Measurements from ENCODE around the gene MBNL1.
"Not testable (repeated sequence)": the region's sequence is repeated elsewhere in the genome, so short reads cannot be mapped to it uniquely, and the experiment has no call there.

The MBNL1 gene

DNA sequence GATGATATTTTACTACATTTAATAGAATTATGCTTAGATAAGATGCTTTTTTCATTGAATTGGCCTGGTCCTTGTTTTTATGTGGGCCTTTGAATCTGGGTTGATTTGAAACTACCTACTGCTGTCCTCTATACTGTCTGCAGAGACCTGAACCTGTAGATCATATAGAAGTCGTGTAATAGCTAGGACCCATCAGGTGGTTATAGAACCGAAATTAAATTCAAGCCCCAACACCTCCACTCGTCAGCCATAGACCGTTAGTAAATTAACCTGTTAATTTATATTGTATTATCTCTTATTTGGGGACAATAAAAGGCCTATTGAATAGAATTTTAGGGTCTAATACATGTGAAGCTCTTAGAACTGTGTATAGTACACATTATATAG is 108.4 kb downstream of the MBNL1 start:
- DNase-seq (ENCODE audit: low read depth), result no peak

GRCh38 chr3:152379415-152380042 is 110.8 kb downstream of the MBNL1 start:
- no peak for DNase-seq (ENCODE audit: low read depth)

GRCh38 chr3:152380043-152380442 is 111.3 kb downstream of the MBNL1 start:
- no peak for DNase-seq (ENCODE audit: low read depth)

GRCh38 chr3:152381881-152382295 is 113.2 kb downstream of the MBNL1 start:
- no peak for DNase-seq (ENCODE audit: low read depth)

DNA sequence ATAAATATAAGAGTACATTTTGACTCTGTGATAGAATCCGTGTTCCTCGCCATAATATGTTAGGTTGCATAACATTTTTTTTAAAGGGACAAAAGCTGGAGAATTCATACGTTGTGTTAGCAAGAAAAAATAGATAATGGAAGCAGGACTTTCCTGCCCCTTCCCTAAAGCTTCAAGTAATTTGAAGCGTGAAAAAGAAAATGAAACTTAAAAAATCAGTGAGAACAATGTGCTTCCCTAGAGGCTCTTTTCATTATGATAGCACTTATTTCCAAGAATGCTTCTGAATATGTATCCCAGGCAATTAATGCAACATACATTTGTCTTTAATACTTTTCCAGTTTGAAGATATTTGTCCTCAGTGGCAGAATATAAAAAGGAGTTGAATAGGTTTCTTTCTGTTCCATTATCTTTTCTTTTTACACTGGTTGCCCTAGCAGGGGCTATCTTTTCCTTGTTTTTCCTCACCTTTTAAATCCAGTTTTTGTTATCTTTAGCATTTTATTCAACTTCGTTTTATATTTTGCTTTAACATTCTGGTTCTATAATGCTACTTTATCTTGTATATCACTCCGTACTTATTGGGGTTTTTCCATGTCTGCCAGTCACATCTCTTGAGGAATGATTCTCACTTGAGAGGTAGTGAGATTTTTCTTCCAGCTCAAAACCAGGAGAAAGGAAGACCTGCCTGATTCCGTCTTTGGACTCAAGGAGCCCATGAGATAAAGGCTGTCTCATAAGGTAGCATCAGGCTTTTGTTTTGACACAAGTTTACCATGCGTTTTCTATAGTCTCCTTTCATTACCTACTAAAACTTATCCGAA is 113.8 kb downstream of the MBNL1 start:
- no peak for DNase-seq (ENCODE audit: low read depth)

GRCh38 chr3:152383136-152383606 is 114.4 kb downstream of the MBNL1 start:
- DNase-seq (ENCODE audit: low read depth), result no peak

DNA sequence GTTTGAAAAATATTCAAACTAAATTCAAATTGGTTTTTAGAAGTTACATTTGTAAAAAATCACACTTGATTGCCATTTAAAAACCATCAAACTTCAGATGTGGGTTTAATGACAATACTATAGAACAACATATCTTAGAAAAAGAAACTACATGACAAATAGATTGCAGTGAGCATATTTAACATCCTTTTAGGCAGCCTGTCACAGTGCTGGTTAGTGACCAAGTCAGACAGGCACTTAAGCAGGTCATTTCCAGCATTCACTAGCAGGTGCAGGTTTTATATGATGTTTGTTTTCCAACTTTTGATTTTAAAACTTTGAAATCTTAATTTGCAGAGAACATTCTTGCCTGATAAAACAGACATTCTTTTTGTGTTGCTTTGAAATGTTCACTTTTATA is 115.7 kb downstream of the MBNL1 start:
- no peak for DNase-seq (ENCODE audit: low read depth)

- no peak for DNase-seq (ENCODE audit: low read depth)
Measured at GRCh38 chr3:152385761-152386160, 117.0 kb downstream of the MBNL1 start.

DNA sequence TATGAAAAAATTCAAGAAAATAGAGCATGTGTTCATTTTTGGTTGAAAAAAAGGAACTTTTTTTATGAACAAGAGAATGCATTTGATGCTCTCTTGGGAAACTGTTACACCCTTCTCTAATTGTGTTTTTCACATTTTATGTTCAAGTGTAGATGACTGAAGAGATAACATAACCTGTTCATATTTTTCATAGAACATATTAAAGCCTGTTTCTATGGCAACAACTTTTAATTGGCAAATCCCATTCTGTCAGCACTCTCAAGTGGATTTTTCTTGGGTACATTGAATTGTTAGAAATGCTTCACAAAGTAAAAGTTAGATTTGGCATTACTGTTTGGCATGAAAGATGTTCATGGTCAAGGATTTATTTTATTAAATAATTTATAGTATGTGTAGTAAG is 117.5 kb downstream of the MBNL1 start:
- DNase-seq (ENCODE audit: low read depth), result no peak

GRCh38 chr3:152388631-152389030 is 119.9 kb downstream of the MBNL1 start:
- DNase-seq (ENCODE audit: low read depth), result no peak

GRCh38 chr3:152389316-152389934 is 120.7 kb downstream of the MBNL1 start:
- no peak for DNase-seq (ENCODE audit: low read depth)

- DNase-seq (ENCODE audit: low read depth), result no peak
Measured at GRCh38 chr3:152390647-152391046, 121.9 kb downstream of the MBNL1 start.

DNA sequence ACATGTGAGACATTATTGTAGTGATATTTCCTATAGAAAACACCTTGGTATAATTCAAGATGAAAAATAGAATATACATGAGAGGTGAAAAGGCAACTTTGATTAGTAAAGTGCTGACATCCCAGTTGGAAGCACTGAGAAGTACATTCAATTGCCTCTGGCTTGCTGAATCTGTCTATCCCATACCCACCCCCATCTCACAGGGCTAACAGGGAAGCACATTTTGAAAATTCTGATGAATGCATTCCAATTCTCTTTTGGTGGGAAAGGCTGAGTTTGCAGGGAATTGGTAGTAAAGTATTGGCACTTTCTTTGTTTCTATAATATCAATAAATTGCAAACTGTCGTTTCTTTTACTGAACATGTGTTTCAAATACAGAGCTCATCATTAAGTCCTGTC is 122.9 kb downstream of the MBNL1 start:
- no peak for DNase-seq (ENCODE audit: low read depth)

- no peak for DNase-seq (ENCODE audit: low read depth)
Measured at GRCh38 chr3:152392272-152392880, 123.6 kb downstream of the MBNL1 start.

- DNase-seq (ENCODE audit: low read depth), result no peak
Measured at GRCh38 chr3:152394246-152394645, 125.5 kb downstream of the MBNL1 start.

DNA sequence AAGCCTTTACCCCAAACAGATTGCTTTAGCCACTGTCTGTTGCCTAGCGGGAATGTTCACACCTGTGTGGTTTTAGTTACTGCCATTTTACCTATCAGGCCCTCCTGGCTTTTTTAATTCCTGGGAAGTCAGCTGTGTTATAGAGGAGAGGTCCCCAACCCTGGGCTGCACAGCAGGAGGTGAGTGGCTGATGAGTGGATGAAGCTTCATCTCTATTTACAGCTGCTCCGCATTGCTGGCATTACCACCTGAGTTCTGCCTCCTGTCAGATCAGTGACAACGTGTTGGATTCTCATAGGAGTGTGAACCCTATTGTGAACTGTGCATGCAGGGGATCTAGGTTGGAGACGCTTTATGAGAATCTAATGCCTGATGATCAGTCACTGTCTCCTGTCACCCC is 127.0 kb downstream of the MBNL1 start:
- no peak for DNase-seq (ENCODE audit: low read depth)

- DNase-seq (ENCODE audit: low read depth), result no peak
Measured at GRCh38 chr3:152396867-152397266, 128.1 kb downstream of the MBNL1 start.

- DNase-seq (ENCODE audit: low read depth), result not testable (repeated sequence)
Measured at GRCh38 chr3:152397348-152397747, 128.6 kb downstream of the MBNL1 start.

DNA sequence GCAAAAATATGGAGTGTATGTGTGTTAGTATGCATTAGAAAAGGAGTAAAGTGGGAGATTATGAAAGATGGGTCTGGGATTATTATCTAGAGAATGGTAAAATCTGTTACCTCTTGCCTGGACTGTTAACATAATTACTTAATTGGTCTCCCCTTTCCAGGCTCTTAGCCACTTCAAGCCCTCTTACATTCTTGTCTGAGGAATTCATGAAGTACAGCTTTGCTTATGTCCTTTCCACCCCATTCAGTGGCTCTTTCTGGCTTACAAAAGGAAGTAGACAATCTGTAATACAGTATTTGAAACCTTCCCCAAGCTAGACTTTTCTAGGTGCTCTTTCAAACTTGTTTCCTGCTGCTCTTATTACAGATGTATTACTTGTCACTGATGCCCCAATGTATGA is 129.8 kb downstream of the MBNL1 start:
- DNase-seq (ENCODE audit: low read depth), result no peak

DNA sequence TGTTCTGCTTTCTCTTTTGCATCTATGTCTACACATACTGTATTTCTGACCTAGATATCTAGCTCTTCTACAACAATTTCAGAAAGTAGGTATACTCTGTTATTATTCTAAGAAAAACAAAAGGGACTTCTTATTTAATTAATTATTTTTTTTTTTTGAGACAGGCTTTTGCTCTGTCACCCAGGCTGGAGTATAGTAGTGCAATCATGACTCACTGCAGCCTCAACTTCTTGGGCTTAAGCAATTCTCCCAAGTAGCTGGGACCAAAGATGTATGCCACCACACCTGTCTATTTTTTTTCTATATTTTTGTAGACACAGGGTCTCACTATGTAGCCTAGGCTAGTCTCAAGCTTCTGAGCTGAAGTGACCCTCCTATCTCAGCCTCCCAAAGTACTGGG is 130.6 kb downstream of the MBNL1 start:
- DNase-seq (ENCODE audit: low read depth), result no peak

DNA sequence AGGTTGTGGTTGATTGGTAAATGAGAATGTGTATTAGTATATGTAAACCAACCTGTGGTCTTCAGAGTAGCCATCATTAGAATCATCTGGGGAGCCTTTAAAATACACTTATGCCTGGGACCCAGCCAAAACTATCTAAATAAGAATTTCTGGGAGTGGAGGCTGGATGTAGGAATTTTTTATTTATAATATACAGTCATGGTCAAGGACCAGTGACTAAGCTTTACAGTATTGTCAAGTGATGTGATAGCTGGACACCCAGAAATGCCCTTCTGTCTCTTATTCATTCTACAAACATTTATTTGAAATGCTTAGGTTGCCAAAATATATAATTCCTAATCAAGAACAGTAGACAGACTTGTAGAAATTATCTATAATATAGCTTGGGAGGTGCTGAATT is 132.2 kb downstream of the MBNL1 start:
- no peak for DNase-seq (ENCODE audit: low read depth)

DNA sequence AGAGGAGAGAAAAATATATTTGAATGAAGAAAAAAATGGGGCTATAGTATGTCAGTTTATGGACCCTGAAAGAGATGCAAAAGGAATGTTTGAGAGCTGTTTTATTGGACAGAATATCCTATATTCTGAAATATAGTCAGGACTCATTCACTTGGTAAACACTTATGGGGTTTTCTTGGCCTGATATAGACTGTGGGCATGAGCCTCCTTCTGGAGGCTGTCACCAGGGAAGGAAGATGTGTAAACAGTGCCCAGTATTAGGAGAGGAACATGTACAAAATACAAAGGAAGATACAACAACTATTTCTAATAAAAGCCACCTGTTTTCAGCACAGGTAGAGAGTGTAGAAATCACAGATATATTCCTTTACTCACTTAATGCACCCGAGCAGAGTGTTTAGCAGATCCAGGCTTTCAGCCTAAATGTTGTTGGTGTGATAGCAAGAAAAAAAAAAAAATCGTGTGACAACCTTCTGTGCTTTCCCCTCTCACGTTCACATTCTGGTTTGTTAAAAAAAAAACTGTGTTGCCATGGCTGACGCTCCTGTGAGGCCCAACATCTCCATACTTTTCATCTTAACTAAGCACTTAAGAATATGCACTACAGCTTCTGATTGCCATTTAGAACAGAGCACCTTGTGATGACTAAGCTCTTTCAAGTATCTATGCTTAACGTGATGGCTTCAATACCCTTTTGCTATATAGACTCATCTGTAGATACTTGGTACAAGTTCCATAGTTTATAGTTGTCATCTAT is 134.1 kb downstream of the MBNL1 start:
- DNase-seq (ENCODE audit: low read depth), result no peak

All from stimulated activated CD8-positive, alpha-beta memory T cell treated with anti-CD3 and anti-CD28 coated beads, Interleukin-12 subunit alpha, Interleukin-12 subunit beta, amount 100 ng/mL, for 1 hour (primary cell).